ENCODE measurements around the gene UQCRHL.

- TF ChIP-seq EZH2 (IDR thresholded peaks at IDR 0.05; ENCODE audit: borderline replicate concordance, insufficient read depth, low read depth, low read length, poor library complexity, severe bottlenecking) (no peak), CTCF (IDR thresholded peaks at IDR 0.05) (no peak)
Measured at GRCh38 chr1:15835205-15835740, 27.8 kb upstream of the UQCRHL start.
